Femur (tissue), 1 donor: Measurements from ENCODE around the gene THSD4.
"Not testable (repeated sequence)": the region's sequence is repeated elsewhere in the genome, so short reads cannot be mapped to it uniquely, and the experiment has no call there.

ENCODE experiments used
- DNase-seq: peaks from one replicate; pipeline ENCODE4 v3.0.0-alpha.2; 2017

Gene THSD4

GRCh38 chr15:71153823-71154524, 38.7 kb downstream of the THSD4 start:
- no peak for DNase-seq

- no peak for DNase-seq
These were observed 39.4 kb downstream of the THSD4 start for GRCh38 chr15:71154607-71155200.

- no peak for DNase-seq
These were observed 40.3 kb downstream of the THSD4 start for GRCh38 chr15:71155534-71155933.

- no peak for DNase-seq
These were observed 45.7 kb downstream of the THSD4 start for GRCh38 chr15:71160976-71161375.

- DNase-seq = no peak
These were observed 47.0 kb downstream of the THSD4 start for GRCh38 chr15:71162309-71162708.

- DNase-seq = not testable (repeated sequence)
These were observed 49.3 kb downstream of the THSD4 start for GRCh38 chr15:71164606-71165005.

- DNase-seq = no peak
These were observed 52.3 kb downstream of the THSD4 start for GRCh38 chr15:71167445-71168165.

GRCh38 chr15:71168166-71168834, 53.0 kb downstream of the THSD4 start:
- no peak for DNase-seq

GRCh38 chr15:71170163-71170562, 54.9 kb downstream of the THSD4 start:
- no peak for DNase-seq

- no peak for DNase-seq
These were observed 55.9 kb downstream of the THSD4 start for GRCh38 chr15:71171195-71171594.

GRCh38 chr15:71174360-71174759, 59.1 kb downstream of the THSD4 start:
- DNase-seq = not testable (repeated sequence)

- no peak for DNase-seq
These were observed 65.9 kb downstream of the THSD4 start for GRCh38 chr15:71180986-71181853.

- no peak for DNase-seq
These were observed 67.3 kb downstream of the THSD4 start for GRCh38 chr15:71182522-71182921.

- no peak for DNase-seq
These were observed 67.8 kb downstream of the THSD4 start for GRCh38 chr15:71183063-71183462.

GRCh38 chr15:71185706-71186105, 70.4 kb downstream of the THSD4 start:
- no peak for DNase-seq

GRCh38 chr15:71186267-71186666, 71.0 kb downstream of the THSD4 start:
- DNase-seq = no peak

- DNase-seq = no peak
These were observed 71.8 kb downstream of the THSD4 start for GRCh38 chr15:71187078-71187477.

- DNase-seq = no peak
These were observed 72.3 kb downstream of the THSD4 start for GRCh38 chr15:71187526-71187925.

GRCh38 chr15:71189718-71190117, 74.4 kb downstream of the THSD4 start:
- no peak for DNase-seq

- no peak for DNase-seq
These were observed 76.0 kb downstream of the THSD4 start for GRCh38 chr15:71191296-71191695.

GRCh38 chr15:71192816-71193215, 77.5 kb downstream of the THSD4 start:
- peak; percentile 32 for DNase-seq

GRCh38 chr15:71194286-71194685, 79.0 kb downstream of the THSD4 start:
- DNase-seq = no peak

- DNase-seq = no peak
These were observed 80.0 kb downstream of the THSD4 start for GRCh38 chr15:71195242-71195641.
